GM21619 (cell line): ENCODE results near the gene LRRC49.

Source experiments
- ATAC-seq: cut with Tn5 transposase; IDR thresholded peaks from one replicate; pipeline ENCODE4 v1.9.1; 2021; ENCODE audit not compliant: unreplicated experiment

Gene LRRC49

GRCh38 chr15:71089801-71090200, 197.2 kb downstream of the LRRC49 start:
- ATAC-seq, result no peak

DNA sequence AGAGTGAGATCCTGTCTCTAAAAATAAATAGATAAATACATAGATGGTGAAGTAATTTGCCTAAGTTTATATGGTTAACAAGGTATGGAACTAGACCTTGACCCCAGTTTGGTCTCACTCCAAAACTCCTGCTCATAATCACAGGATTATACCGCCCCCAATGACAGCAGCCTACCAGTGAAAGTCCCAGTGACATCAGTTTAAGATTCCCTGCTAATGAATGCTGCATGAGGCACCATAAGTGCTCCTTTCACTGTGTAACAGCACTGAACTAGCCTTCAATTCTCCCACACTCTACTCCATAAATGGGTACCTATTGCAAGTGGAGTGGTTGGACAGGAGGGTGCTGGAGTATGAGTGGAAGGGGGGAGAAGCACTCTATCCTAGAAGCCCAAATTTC, 199.0 kb downstream of the LRRC49 start:
- no peak for ATAC-seq

GRCh38 chr15:71092056-71092600, 199.5 kb downstream of the LRRC49 start:
- ATAC-seq, result no peak

- no peak for ATAC-seq
Observed at GRCh38 chr15:71093054-71094024, 200.7 kb downstream of the LRRC49 start.

DNA sequence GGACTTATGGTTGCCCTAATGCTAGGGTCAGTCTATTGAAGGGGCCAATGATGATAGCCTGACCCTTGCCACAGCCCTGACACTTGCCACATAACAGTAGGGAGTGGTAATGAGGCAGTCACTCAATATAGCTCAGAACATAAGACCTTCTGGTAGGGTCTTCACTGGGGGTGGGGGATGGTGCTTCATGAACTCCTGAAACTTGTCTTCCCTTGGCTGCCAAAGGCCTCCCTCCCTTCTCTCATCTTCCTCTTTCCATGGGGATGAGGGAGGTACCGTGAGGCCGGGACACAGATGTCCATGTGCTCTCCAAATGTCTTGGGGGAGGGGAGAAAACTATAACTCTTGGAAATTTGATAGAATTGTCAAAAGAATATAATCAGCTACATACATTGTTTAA, 201.5 kb downstream of the LRRC49 start:
- ATAC-seq, result no peak

DNA sequence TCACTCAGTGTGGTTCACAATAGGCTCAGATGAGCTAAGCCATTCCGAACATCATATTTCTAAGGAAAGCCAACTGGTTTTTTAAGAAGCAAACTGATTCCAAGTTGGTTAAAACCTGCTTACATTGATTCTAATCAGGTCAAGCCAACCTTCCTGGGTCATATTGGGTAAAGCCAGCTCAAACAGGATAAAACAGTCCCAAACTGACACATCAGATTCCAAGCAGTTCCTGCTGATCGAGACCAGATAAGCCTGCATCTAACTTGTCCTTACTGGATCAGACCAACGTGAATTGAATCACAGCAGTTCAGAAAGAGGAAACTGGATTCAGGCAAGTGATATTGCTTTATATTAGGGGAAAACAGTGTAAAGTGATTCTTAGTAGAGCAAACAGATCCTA, 204.1 kb downstream of the LRRC49 start:
- no peak for ATAC-seq

DNA sequence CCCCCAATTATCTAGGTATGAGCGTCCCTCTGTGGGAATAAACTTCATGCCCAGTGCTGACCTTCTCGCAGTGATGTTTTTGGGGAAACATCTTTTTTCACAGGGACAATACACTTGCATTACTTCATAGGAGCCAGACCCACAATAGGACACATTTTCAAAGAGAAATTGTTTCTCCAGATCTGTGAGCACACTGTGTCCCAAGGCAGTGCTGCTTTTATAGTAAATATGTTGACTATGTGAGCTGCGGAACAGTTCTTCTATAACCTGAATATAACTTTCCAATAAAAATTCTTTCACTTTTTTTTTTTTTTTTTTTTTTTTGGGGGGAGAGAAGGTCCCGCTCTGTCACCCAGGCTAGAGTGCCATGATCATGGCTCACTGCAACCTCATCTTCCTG, 205.3 kb downstream of the LRRC49 start:
- no peak for ATAC-seq

- ATAC-seq, result no peak
Observed at GRCh38 chr15:71098920-71099319, 206.3 kb downstream of the LRRC49 start.
